SK-N-SH treated with all-trans-retinoic acid at 6 μM for 48 hours (cell line): ENCODE data around the gene SLX4IP.

Experiments
- BACH2 ChIP-seq: fragments of 250-450 bp; sonication (Bioruptor Pico); IDR thresholded peaks from 2 replicates; pipeline ENCODE4 v1.9.0; 2021; ENCODE audit warnings: mild to moderate bottlenecking, borderline replicate concordance
- GLIS3 ChIP-seq: fragments of 250-450 bp; sonication (Bioruptor Pico); IDR thresholded peaks from 2 replicates; pipeline ENCODE4 v1.5.0; 2020; ENCODE audit warnings: mild to moderate bottlenecking, moderate library complexity
- ISL1 ChIP-seq: fragments of 250-450 bp; sonication (Bioruptor Pico); IDR thresholded peaks from 2 replicates; pipeline ENCODE4 v2.1.2; 2022; ENCODE audit warnings: mild to moderate bottlenecking, moderate library complexity
- PATZ1 ChIP-seq: fragments of 250-450 bp; sonication (Bioruptor Pico); IDR thresholded peaks from 2 replicates; pipeline ENCODE4 v1.8.0; 2020; ENCODE audit warnings: mild to moderate bottlenecking, moderate library complexity, borderline replicate concordance
- POU6F1 ChIP-seq: fragments of 250-450 bp; sonication (Bioruptor Pico); IDR thresholded peaks from 2 replicates; pipeline ENCODE4 v1.8.0; 2021; ENCODE audit warnings: low read depth, mild to moderate bottlenecking, moderate library complexity, borderline replicate concordance
- RARB ChIP-seq: fragments of 250-450 bp; sonication (Bioruptor Pico); IDR thresholded peaks from 2 replicates; pipeline ENCODE4 v1.8.0; 2021; ENCODE audit warnings: mild to moderate bottlenecking, moderate library complexity
- SNAI2 ChIP-seq: fragments of 250-450 bp; sonication (Bioruptor Pico); IDR thresholded peaks from 2 replicates; pipeline ENCODE4 v1.5.0; 2020; ENCODE audit warnings: mild to moderate bottlenecking, moderate library complexity
- TCF4 ChIP-seq: fragments of 250-450 bp; sonication (Bioruptor Pico); IDR thresholded peaks from 2 replicates; pipeline ENCODE4 v1.8.0; 2021; ENCODE audit warnings: mild to moderate bottlenecking, moderate library complexity, borderline replicate concordance
- TOX ChIP-seq: fragments of 250-450 bp; sonication (Bioruptor Pico); IDR thresholded peaks from 2 replicates; pipeline ENCODE4 v1.8.0; 2021; ENCODE audit warnings: mild to moderate bottlenecking, moderate library complexity, borderline replicate concordance
- ZC3H10 ChIP-seq: fragments of 250-450 bp; sonication (Bioruptor Pico); IDR thresholded peaks from 2 replicates; pipeline ENCODE4 v1.5.1; 2021; ENCODE audit warnings: mild to moderate bottlenecking, moderate library complexity
- ZNF70 ChIP-seq: fragments of 450-650 bp; formaldehyde crosslinking; IDR thresholded peaks from 2 replicates; pipeline ENCODE4 v1.5.0; 2020; ENCODE audit warnings: mild to moderate bottlenecking, moderate library complexity

GRCh38 chr20:10463622-10464021, 28.5 kb downstream of the SLX4IP start:
- no peak for TF ChIP-seq SNAI2 (CRISPR knock-in tag)
- TF ChIP-seq RARB: no peak
- no peak for TF ChIP-seq TCF4 (CRISPR knock-in tag)
- TF ChIP-seq ZC3H10 (CRISPR knock-in tag): no peak
- no peak for TF ChIP-seq GLIS3 (CRISPR knock-in tag)
- TF ChIP-seq POU6F1 (CRISPR knock-in tag): no peak
- TF ChIP-seq TOX (CRISPR knock-in tag): no peak
- no peak for TF ChIP-seq ISL1 (CRISPR knock-in tag)
- no peak for TF ChIP-seq BACH2
- no peak for TF ChIP-seq ZNF70 (CRISPR knock-in tag)
- TF ChIP-seq PATZ1 (CRISPR knock-in tag): no peak
